CD4-positive, CD25-positive, alpha-beta regulatory T cell (primary cell): ENCODE results near the gene COL8A2. TPM values are rescaled to one million over a fixed set of nuclear protein-coding genes. Genes with fewer than 3 reads are reported as not detected.

ENCODE experiments used
- ATAC-seq, 2 donors: fragments of 150-1000 bp; cut with Tn5 transposase; one replicate each; pipeline ENCODE4 v1.10.0; 2021; ENCODE audit warnings: low read depth in 2 of 2, moderate number of reproducible peaks in 2 of 2, moderate library complexity in 1 of 2
- DNase-seq, 3 donors: peaks; one replicate each; pipeline versions ENCODE4 v3.0.0 to v3.0.0-alpha.2; 2012 to 2022; ENCODE audit warnings: mixed read lengths in 1 of 3
- H3K27ac ChIP-seq: one replicate; pipeline ENCODE4 v1.7.0; 2013; ENCODE audit warnings: mild to moderate bottlenecking, low read length; ENCODE audit not compliant: insufficient read depth, poor library complexity, severe bottlenecking
- H3K27me3 ChIP-seq: one replicate; pipeline ENCODE4 v1.7.0; 2013; ENCODE audit warnings: low read length; ENCODE audit not compliant: control insufficient read depth, insufficient read depth
- H3K36me3 ChIP-seq: one replicate; pipeline ENCODE4 v1.7.0; 2013; ENCODE audit warnings: mild to moderate bottlenecking, low read length, moderate library complexity; ENCODE audit not compliant: control insufficient read depth, insufficient read depth
- H3K4me1 ChIP-seq: 2 replicates; pipeline ENCODE4 v1.7.0; 2013; ENCODE audit warnings: mild to moderate bottlenecking, low read length; ENCODE audit not compliant: insufficient read depth, control insufficient read depth, poor library complexity, severe bottlenecking
- H3K4me3 ChIP-seq: one replicate; pipeline ENCODE4 v1.7.0; 2013; ENCODE audit warnings: low read depth, mild to moderate bottlenecking, low read length, moderate library complexity
- H3K9me3 ChIP-seq, 2 experiments: 1 replicate in 1 of 2; 2 replicates in 1 of 2; pipeline ENCODE4 v1.7.0; 2013; ENCODE audit warnings: low read length in 2 of 2, mild to moderate bottlenecking in 1 of 2, moderate library complexity in 1 of 2; ENCODE audit not compliant: control insufficient read depth in 2 of 2
- H3K27ac Mint-ChIP-seq, 3 donors: one replicate each; pipeline ENCODE4 v1.8.0; 2020 to 2022; ENCODE audit warnings: mild to moderate bottlenecking in 3 of 3, mixed read lengths in 3 of 3, moderate library complexity in 2 of 3
- H3K27me3 Mint-ChIP-seq: one replicate; pipeline ENCODE4 v1.8.0; 2022; ENCODE audit warnings: mild to moderate bottlenecking, mixed read lengths
- H3K36me3 Mint-ChIP-seq: one replicate; pipeline ENCODE4 v1.8.0; 2020; ENCODE audit warnings: mixed read lengths
- H3K4me1 Mint-ChIP-seq, 4 donors: one replicate each; pipeline ENCODE4 v1.8.0; 2020 to 2022; ENCODE audit warnings: mixed read lengths in 4 of 4, mild to moderate bottlenecking in 1 of 4
- H3K4me3 Mint-ChIP-seq, 4 donors: one replicate each; pipeline ENCODE4 v1.8.0; 2020 to 2022; ENCODE audit warnings: mild to moderate bottlenecking in 4 of 4, mixed read lengths in 4 of 4, moderate library complexity in 3 of 4
- H3K9me3 Mint-ChIP-seq, 7 donors: one replicate each; pipeline ENCODE4 v1.8.0; 2020 to 2022; ENCODE audit warnings: mixed read lengths in 7 of 7, mild to moderate bottlenecking in 3 of 7, moderate library complexity in 2 of 7
- polyA plus RNA-seq, 4 donors: library from polyadenylated mRNA; unstranded; fragments of 300-500 nt; fragmentation: Illumina TruSeq; gene quantifications; one replicate each; pipeline ENCODE4 v1.2.3, GENCODE V29; 2021
- total RNA-seq: library from RNA; stranded (reverse); gene quantifications from one replicate; pipeline ENCODE4 v1.2.3, GENCODE V29; 2022

Gene COL8A2
- total and polyA plus RNA-seq, 5 donors from 2014 or later = 0.03 TPM; not detected in 4

DNA sequence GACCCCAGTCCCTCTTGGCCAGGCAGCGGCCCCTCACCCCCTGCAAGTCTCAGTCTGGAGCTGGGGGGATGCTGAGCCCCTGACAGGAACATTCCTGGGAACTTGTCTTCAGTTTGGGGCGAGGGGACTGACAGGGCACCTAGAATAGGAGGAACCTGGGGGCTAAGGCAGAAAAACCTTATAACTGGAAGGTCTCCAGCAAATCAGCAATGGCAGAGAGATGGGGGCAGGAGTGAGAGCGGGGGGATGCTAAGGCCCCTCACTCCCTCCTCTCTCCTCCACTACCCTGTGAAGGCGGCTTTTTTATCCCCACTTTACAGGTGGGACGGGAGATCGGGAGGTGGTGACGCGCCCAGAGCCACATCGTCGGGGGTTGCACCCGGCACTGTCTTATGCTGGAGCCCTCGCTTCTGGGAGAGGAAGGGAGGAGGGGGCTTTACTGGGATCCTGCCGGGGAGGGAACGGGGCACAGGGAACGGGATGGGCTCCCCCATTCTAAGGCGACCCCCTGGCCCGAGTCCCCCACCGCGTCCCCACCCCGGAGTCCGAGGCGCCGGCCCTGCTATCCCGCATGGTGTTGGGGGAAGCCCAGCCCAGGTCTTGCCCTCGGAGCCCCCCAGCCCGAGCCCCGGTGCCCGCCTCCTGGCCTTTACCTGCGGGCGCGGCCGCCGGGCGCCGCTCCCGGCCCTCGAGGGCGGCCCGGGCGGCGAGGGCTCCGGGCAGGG lies 456 bp downstream of the COL8A2 start:
- Mint-ChIP-seq H3K9me3 (peaks cover 0 to 3% (median 0%) of the 10 kb centered on the region in 7 donors), H3K4me1 (peaks cover 0 to 26% (median 10%) of the 10 kb centered on the region in 4 donors), H3K4me3 (peak overlapping the region in 3 of 4 donors; percentile 56 to 82 (median 80)), H3K27ac (no peak overlapping the region), H3K27me3 (peaks cover 59% of the 10 kb centered on the region), H3K36me3 (no peaks in the 10 kb centered on the region)
- no peaks in the 10 kb centered on the region for H3K9me3 ChIP-seq
- no peaks in the 10 kb centered on the region for H3K36me3 ChIP-seq
- ATAC-seq (no peak), DNase-seq (no peak)
- peaks cover 3% of the 10 kb centered on the region for H3K27me3 ChIP-seq
- no peak overlapping the region for H3K27ac ChIP-seq
- H3K4me1 ChIP-seq = no peaks in the 10 kb centered on the region
- H3K4me3 ChIP-seq = no peak overlapping the region

DNA sequence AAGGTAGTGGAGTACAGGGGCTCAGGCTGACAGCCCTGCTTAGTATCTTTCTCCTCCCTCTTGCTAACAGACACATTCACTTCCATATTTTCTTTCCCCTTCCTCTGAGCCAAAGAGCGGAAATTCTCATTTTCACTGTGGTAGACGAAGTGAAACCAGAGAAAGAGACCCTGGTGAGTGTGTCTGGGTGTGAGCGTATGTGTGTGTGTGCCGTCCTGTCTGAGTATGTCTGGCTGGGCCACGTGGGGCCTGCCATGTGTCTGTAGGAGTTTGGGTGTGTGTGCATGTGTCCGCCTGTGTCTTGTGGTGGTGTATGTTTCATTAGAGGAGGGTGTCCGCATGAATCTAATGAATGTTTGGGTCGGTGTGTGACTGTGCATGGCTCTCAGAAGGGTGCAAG lies 1.7 kb downstream of the COL8A2 start:
- H3K4me1 Mint-ChIP-seq = peaks cover 0 to 26% (median 10%) of the 10 kb centered on the region in 4 donors
- no peaks in the 10 kb centered on the region for H3K36me3 Mint-ChIP-seq
- Histone ChIP-seq H3K4me1 (no peaks in the 10 kb centered on the region), H3K36me3 (no peaks in the 10 kb centered on the region), H3K4me3 (no peak overlapping the region), H3K27me3 (peaks cover 3% of the 10 kb centered on the region), H3K9me3 (no peaks in the 10 kb centered on the region), H3K27ac (no peak overlapping the region)
- peak overlapping the region in 1 of 3 donors; percentile 32 for H3K27ac Mint-ChIP-seq
- peak; percentile 29 to 47 for ATAC-seq
- DNase-seq = peak in 1 of 3 donors; percentile 37
- H3K27me3 Mint-ChIP-seq = peaks cover 58% of the 10 kb centered on the region
- peaks cover 0 to 3% (median 0%) of the 10 kb centered on the region in 7 donors for H3K9me3 Mint-ChIP-seq
- H3K4me3 Mint-ChIP-seq = peak overlapping the region in 1 of 4 donors; percentile 3

DNA sequence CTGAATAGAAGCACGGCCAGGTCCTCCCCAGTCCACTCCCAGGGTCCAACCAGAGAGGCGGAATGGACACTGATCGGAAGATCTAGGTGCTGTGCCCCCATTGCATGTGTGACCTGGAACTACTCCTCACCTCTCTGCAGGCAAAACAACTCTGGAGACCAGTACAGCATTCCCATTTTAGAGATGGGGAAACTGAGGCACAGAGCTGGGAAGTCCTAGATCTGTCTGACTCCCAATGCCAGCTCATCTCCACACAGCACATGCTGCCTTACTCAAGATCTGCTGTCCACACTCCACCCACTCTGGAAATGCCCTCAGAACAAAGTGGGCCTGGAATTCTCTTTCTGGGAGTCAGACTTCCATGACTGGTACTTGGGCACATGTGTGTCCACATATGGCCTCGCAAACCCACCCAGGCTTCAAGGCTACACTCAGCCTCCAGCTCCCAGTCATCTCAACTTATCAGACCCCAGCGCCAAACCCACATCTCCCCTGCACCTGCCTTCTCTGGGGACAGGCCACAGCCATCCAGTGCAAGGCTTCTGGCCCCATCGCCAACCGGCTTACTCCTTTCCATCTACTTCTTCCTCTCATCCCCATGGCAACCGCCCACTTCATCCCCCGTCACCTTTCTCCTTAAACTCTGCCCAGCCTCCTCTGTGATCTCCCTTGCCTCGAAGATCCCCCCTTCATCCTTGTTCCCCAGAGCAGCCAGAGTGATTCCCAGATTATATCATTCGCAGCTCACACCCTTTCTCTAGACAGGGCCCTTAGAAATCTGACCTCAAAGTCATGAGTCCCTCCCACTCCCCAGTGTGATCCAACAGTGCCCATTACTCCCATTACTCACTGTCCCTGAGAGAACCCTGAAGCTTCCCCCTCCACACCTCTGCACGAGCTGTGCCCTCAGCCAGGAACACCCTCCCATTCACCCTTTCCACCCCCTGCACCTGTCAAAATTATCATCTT lies 2.7 kb downstream of the COL8A2 start:
- no peaks in the 10 kb centered on the region for H3K4me1 ChIP-seq
- H3K27me3 Mint-ChIP-seq = peaks cover 53% of the 10 kb centered on the region
- no peaks in the 10 kb centered on the region for H3K9me3 ChIP-seq
- no peak for DNase-seq
- no peak for ATAC-seq
- peaks cover 3% of the 10 kb centered on the region for H3K27me3 ChIP-seq
- H3K4me1 Mint-ChIP-seq = peaks cover 0 to 26% (median 10%) of the 10 kb centered on the region in 4 donors
- no peak overlapping the region for H3K27ac Mint-ChIP-seq
- H3K4me3 ChIP-seq = no peak overlapping the region
- H3K36me3 ChIP-seq = no peaks in the 10 kb centered on the region
- peak overlapping the region in 2 of 4 donors; percentile 1 to 4 for H3K4me3 Mint-ChIP-seq
- H3K36me3 Mint-ChIP-seq = no peaks in the 10 kb centered on the region
- peaks cover 0 to 3% (median 0%) of the 10 kb centered on the region in 7 donors for H3K9me3 Mint-ChIP-seq
- no peak overlapping the region for H3K27ac ChIP-seq

DNA sequence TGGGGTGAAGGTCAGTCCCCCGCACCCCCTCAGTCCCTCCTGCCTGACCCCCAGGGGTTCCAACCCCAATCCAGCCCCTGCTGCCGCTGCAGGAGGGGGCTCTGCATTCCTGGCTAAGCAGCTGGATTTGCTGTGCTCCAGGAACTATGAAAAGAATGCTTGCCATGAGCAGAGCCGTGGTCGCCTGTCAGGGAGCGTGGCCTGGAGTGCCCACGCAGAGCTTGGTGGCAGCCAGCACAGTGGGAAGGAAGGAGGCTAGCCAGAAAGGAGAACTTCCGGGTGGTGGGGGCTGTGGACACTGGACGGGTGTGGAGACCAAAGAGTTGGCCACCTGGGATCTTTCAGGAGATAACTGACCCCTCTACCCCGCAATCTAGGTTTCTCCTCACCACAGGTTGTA lies 5.6 kb downstream of the COL8A2 start:
- no peak overlapping the region for H3K4me3 Mint-ChIP-seq
- no peak overlapping the region for H3K27ac ChIP-seq
- no peak for ATAC-seq
- peaks cover 3% of the 10 kb centered on the region for H3K27me3 ChIP-seq
- no peak overlapping the region for H3K27ac Mint-ChIP-seq
- H3K36me3 Mint-ChIP-seq = no peaks in the 10 kb centered on the region
- no peak for DNase-seq
- H3K4me3 ChIP-seq = no peak overlapping the region
- no peaks in the 10 kb centered on the region for H3K9me3 ChIP-seq
- H3K36me3 ChIP-seq = no peaks in the 10 kb centered on the region
- H3K4me1 Mint-ChIP-seq = peaks cover 0 to 13% (median 10%) of the 10 kb centered on the region in 4 donors
- peaks cover 0 to 3% (median 0%) of the 10 kb centered on the region in 7 donors for H3K9me3 Mint-ChIP-seq
- peaks cover 42% of the 10 kb centered on the region for H3K27me3 Mint-ChIP-seq
- no peaks in the 10 kb centered on the region for H3K4me1 ChIP-seq

DNA sequence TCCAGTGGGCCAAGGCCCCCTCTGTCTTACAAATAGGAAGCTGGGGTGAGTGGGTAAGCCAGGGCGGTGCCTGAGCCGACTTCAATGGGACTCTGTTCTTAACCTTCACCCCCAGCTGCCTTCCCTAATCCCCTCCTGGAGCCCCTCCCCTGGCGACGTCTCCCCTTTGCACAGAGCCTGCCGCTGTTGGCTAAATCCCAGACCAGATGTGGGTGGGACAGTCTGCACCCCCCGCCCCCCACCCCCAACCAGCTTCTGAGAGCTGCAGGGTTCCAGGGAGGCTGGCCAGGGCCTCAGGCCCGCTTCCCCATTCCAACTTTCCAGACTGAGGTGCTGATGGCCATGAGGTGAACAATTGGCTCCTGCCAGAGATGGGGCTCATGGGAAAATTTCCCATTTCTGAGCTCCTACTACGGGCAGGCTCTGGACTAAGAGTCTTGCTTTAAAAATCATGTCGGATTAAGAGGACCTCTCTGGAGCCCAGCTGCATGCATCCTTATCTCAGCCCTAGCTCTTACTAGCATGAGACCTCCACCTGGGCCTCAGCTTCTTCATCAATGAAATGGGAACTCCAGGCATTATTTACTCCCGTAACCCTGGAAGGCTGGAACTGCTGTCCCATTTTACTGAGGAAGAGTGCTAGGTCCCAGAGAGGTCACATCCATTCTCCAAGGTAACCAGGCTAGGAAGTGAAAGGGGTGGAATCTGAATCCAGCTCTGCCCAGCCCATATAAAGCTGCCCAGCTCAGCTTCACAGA lies 6.4 kb downstream of the COL8A2 start:
- Mint-ChIP-seq H3K4me3 (no peak overlapping the region), H3K36me3 (no peaks in the 10 kb centered on the region), H3K27ac (no peak overlapping the region), H3K4me1 (peaks cover 0 to 11% (median 8%) of the 10 kb centered on the region in 4 donors), H3K9me3 (peaks cover 0 to 2% (median 0%) of the 10 kb centered on the region in 7 donors), H3K27me3 (peaks cover 33% of the 10 kb centered on the region)
- DNase-seq (no peak), ATAC-seq (no peak)
- Histone ChIP-seq H3K4me3 (no peak overlapping the region), H3K9me3 (no peaks in the 10 kb centered on the region), H3K36me3 (no peaks in the 10 kb centered on the region), H3K4me1 (no peaks in the 10 kb centered on the region), H3K27me3 (peaks cover 3% of the 10 kb centered on the region), H3K27ac (no peak overlapping the region)

DNA sequence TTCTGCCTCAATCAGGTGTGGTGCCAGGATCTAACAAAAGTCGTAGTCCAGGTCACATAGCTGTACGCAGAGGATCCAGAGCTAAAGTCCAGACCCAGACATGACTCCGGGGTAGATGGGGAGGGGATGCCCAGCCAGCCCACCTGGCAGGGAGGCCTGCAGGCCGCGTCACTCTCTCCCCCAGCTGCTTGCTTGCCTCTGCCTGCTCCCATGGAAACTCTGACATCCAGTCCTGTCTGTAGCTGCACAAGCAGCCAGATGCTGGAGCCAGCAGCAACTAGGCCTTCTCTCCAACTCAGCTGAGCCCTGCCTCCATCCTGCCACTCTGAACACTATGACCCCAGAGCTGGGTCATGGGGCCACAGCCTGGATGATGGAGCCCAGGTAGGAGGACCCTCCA lies 8.1 kb downstream of the COL8A2 start:
- Histone ChIP-seq H3K4me1 (no peaks in the 10 kb centered on the region), H3K27ac (no peak overlapping the region), H3K36me3 (no peaks in the 10 kb centered on the region), H3K9me3 (no peaks in the 10 kb centered on the region), H3K4me3 (no peak overlapping the region), H3K27me3 (no peaks in the 10 kb centered on the region)
- Mint-ChIP-seq H3K9me3 (peaks cover 0 to 2% (median 0%) of the 10 kb centered on the region in 7 donors), H3K27me3 (peaks cover 21% of the 10 kb centered on the region), H3K36me3 (no peaks in the 10 kb centered on the region), H3K4me1 (no peaks in the 10 kb centered on the region), H3K27ac (no peak overlapping the region), H3K4me3 (no peak overlapping the region)
- no peak for DNase-seq
- no peak for ATAC-seq

DNA sequence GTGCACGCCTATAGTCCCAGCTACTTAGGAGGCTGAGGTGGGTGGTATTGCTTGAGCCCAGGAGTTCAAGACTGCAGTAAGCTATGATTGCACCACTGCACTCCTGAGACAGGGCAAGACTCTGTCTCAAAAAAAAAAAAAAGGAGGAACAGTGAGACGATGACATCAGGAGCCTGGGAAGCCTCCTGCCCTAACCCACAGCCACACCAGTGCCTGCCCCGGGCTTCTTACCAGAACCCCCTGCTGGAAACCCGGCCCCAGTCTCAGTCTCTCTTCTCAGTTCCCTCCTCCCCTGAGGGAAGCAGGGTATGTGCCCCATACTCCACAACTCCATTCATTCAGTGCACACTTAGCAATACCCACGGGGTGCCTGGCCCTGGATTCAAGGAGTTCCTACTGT lies 9.1 kb downstream of the COL8A2 start:
- Mint-ChIP-seq H3K9me3 (peaks cover 0 to 2% (median 0%) of the 10 kb centered on the region in 7 donors), H3K36me3 (no peaks in the 10 kb centered on the region), H3K4me3 (no peak overlapping the region), H3K27me3 (peaks cover 15% of the 10 kb centered on the region), H3K4me1 (peaks cover 0 to 5% (median 0%) of the 10 kb centered on the region in 4 donors), H3K27ac (no peak overlapping the region)
- Histone ChIP-seq H3K27ac (no peak overlapping the region), H3K4me1 (no peaks in the 10 kb centered on the region), H3K36me3 (no peaks in the 10 kb centered on the region), H3K9me3 (no peaks in the 10 kb centered on the region), H3K4me3 (no peak overlapping the region), H3K27me3 (no peaks in the 10 kb centered on the region)
- DNase-seq = no peak
- no peak for ATAC-seq
